NCI-H2227 (cell line): ENCODE data around the gene FAR2.
"Not testable (repeated sequence)": the region's sequence is repeated elsewhere in the genome, so short reads cannot be mapped to it uniquely, and the experiment has no call there.

Experiments
- DNase-seq: peaks from one replicate; lab custom pipeline; 2025; ENCODE audit not compliant: unreplicated experiment; lab: John Stamatoyannopoulos, UW

Gene FAR2

GRCh38 chr12:29230800-29231560, 81.9 kb downstream of the FAR2 start:
- no peak for DNase-seq

GRCh38 chr12:29232086-29232485, 83.0 kb downstream of the FAR2 start:
- no peak for DNase-seq

GRCh38 chr12:29234552-29234951, 85.5 kb downstream of the FAR2 start:
- peak; percentile 38 for DNase-seq

GRCh38 chr12:29234965-29235626, 86.0 kb downstream of the FAR2 start:
- peak; percentile 86 for DNase-seq

- peak; percentile 42 for DNase-seq
Measured at GRCh38 chr12:29238822-29239291, 89.8 kb downstream of the FAR2 start.

DNA sequence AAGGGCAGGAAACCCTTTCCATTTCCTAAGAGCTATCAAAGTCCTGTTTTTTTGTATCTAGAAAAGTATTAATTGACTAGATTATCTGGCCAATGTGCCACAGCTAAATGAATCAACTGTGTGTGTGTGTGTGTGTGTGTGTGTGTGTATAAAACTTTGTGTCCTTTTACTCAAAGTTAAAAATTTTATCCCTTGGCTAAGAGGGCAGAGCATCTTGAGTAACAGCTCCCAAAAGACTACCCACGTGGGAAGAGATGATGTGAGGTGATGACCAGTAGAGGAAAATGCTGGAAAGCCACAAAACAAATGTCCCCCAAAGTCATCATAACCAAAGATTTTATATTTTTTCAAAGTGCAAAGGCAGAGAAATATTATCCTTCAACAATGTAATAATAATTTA, 90.3 kb downstream of the FAR2 start:
- DNase-seq = no peak

- DNase-seq = no peak
Measured at GRCh38 chr12:29240441-29240840, 91.4 kb downstream of the FAR2 start.

- no peak for DNase-seq
Measured at GRCh38 chr12:29241821-29242591, 92.9 kb downstream of the FAR2 start.

DNA sequence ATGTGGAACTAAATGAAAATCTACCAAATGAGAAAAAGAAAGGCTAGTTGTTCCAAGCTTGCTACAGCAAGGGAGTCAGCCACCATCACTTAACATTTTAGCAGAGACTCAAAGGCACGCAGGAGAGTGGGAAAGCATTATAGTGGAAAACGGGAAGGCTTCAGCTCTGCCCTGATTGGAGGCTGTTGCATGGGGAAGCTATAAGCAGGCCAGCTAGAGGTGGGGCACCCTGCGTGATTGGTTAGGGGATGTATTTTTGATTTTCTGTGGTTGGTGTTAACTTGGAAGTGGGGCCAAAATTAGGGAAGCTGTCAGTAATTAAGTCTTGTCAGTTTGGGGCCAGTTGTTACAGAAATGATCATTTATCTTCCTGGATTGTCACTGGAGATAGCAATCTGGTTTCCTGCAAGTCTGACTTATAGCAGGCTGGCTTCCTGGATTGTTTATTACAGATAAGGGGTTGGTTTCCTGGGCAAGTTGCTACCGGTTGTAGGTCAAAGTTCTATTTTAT, 93.9 kb downstream of the FAR2 start:
- no peak for DNase-seq

- no peak for DNase-seq
Measured at GRCh38 chr12:29244159-29244765, 95.2 kb downstream of the FAR2 start.

- DNase-seq = no peak
Measured at GRCh38 chr12:29245246-29245645, 96.2 kb downstream of the FAR2 start.

GRCh38 chr12:29249930-29250329, 100.9 kb downstream of the FAR2 start:
- DNase-seq = no peak

DNA sequence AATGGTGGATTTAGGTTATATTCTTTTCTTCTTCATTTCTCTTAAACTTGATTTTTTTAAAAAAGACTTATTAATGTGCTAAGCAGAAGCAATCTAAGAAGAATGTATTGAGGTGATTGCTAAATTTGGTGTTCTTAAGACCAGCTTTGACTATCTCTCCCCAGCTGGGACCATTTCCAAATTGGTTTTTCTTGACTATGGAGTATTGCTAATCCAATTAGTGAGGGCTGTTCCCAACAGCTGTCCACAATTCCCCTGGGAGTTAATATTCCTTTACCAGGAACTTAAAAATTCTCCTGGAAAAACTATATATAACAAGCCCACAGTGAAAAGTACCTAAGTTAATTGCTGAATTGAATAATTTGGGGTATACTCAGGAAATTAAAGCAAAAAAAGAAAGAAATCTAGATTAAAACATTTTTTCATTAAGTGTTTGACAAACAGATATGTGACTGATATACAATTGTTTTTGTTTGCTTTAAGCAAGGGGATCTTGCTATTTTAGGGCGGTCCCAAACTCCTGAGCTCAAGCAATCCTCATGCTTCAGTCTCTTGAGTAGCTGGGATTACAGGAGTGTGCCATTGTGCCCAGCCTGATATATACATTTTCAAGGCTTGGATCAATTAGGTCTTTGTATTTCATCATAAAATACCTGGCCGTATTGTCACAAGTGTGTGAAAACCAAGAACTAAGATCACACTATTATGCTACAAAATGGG, 105.0 kb downstream of the FAR2 start:
- no peak for DNase-seq

DNA sequence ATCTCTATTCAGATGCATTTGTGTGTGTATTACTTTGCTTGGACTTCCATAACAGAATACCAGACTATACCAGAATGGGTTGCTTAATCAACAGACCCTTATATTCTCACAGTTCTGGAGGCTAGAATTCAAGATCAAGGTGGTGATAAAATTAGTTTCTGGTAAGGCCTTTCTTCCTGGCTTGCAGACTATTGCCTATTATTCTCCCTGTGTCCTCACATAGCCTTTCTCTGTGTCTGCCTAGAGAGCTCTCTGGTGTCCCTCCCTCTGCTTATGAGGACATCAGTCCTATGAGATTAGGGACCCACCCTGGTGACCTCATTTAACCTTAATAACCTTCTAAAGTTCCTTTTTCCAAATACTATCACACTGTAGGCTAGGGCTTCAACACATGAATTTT, 106.0 kb downstream of the FAR2 start:
- no peak for DNase-seq

- no peak for DNase-seq
Measured at GRCh38 chr12:29256598-29256997, 107.5 kb downstream of the FAR2 start.

DNA sequence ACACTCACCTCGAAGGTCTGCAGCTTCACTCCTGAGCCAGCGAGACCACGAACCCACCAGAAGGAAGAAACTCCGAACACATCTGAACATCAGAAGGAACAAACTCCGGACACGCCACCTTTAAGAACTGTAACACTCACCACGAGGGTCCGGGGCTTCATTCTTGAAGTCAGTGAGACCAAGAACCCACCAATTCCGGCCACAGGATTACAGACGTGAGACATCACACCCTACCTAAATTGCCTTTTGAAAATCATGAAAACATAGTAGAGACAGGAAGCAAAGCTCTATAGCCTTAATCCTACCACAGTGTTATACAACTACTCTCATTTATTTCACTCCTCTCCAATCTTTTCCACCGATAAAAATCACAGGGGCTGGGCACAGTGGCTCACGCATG, 108.6 kb downstream of the FAR2 start:
- not testable (repeated sequence) for DNase-seq

- DNase-seq = no peak
Measured at GRCh38 chr12:29264424-29264823, 115.3 kb downstream of the FAR2 start.

DNA sequence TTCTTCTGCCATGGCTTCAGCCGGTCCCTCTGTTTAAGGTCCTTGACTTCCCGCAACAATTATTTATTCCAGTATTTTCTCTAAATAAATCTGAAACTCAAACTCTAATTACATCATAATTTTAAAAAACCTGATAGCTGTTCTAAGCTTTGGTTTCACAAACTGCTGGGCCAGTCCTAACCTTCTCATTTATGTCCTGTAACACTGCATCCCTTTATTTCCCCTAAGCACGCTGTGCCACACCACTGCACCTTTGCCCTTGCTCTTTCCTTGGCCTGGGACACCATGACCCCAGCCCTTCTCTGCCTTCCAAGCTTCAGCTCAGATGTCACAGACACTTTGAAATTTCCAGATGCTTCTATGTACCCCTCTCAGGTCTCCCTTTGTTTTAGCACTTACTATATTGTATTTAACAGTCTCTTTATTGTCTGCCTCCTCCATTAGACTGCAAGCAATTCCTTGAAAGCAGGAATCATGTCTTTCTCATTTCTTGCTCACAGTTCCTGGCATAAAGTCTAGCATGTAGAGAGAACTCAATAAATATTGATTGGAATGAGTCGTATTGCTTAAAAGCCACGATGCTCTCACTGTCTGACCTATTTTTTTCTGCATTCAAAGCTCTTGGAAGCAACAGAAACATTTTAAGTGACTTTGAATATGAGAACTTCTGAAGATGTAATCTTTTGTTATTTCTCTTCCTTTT, 120.8 kb downstream of the FAR2 start:
- no peak for DNase-seq

DNA sequence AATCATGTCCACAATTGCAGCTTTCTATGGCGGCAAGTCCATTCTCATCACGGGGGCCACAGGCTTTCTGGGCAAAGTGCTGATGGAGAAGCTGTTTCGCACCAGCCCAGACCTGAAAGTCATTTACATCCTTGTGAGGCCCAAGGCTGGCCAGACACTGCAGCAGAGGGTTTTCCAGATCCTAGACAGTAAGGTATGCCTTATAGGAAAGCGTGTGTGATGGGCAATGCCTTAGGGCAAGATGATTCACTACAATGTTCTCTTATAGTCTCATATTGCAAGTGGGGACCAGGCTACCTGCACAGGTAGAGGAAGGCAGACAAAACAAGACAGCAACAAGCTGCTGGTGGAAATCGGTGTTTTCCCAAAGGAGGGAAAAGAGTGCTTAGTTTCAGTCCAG, 121.4 kb downstream of the FAR2 start:
- no peak for DNase-seq
